Transverse colon (tissue), 4 donors: ENCODE measurements around the gene RETREG1. TPM values are rescaled to one million over a fixed set of nuclear protein-coding genes. Genes with fewer than 3 reads are reported as not detected.

Experiments used
- DNase-seq: peaks from one replicate; pipeline ENCODE4 v3.0.0-alpha.2; 2019
- H3K27ac ChIP-seq, 4 donors: fragments of 200-600 bp; sonication (generic); 2 replicates each; pipeline ENCODE4 v1.5.1; 2016 to 2018; ENCODE audit warnings: inconsistent platforms in 4 of 4
- H3K27me3 ChIP-seq: fragments of 200-600 bp; sonication (generic); 2 replicates; pipeline ENCODE4 v1.5.1; 2017; ENCODE audit warnings: inconsistent platforms
- H3K36me3 ChIP-seq, 4 donors: fragments of 200-600 bp; sonication (generic); 2 replicates each; pipeline ENCODE4 v1.5.1; 2017 to 2019; ENCODE audit warnings: inconsistent platforms in 4 of 4
- H3K4me1 ChIP-seq, 4 donors: fragments of 200-600 bp; sonication (generic); 2 replicates each; pipeline ENCODE4 v1.5.1; 2017 to 2020; ENCODE audit warnings: inconsistent platforms in 4 of 4
- H3K4me3 ChIP-seq, 4 donors: fragments of 200-600 bp; sonication (generic); 1 replicate in 1 of 4; 2 replicates in 3 of 4; pipeline versions ENCODE4 v1.5.1 to v1.6.1; 2017 to 2019; ENCODE audit warnings: inconsistent platforms in 4 of 4
- H3K9me3 ChIP-seq, 2 donors: fragments of 200-600 bp; sonication (generic); 2 replicates each; pipeline ENCODE4 v1.5.1; 2017 to 2019; ENCODE audit warnings: inconsistent platforms in 2 of 2
- EP300 ChIP-seq: sonication (generic); formaldehyde crosslinking; IDR thresholded peaks from one replicate; pipeline ENCODE4 v1.6.1; 2017; ENCODE audit warnings: antibody characterized with exemption, low read depth
- POLR2A ChIP-seq: fragments of 450-650 bp; IDR thresholded peaks from one replicate; pipeline ENCODE4 v1.6.1; 2016; ENCODE audit warnings: antibody characterized with exemption, mild to moderate bottlenecking, moderate library complexity
- POLR2AphosphoS5 ChIP-seq, 3 donors: sonication (generic); formaldehyde crosslinking; IDR thresholded peaks; one replicate each; pipeline ENCODE4 v1.6.1; 2016; ENCODE audit warnings: antibody characterized with exemption in 3 of 3
- WGBS, 2 donors: methylation state at CpG; one replicate each; pipeline ENCODE4 v1.1.5; 2018; ENCODE audit warnings: low coverage in 1 of 2; 5-methylcytosine and 5-hydroxymethylcytosine counted together
- in situ Hi-C, 4 donors: fragments of 200-750 bp; cut with MboI; loops; one replicate each; pipeline versions ENCODE4 v1.15.0 to v1.15.1; 2017; ENCODE audit warnings: low sequenced_read_pairs in 3 of 4, low pct_ligation_motif_present in 1 of 4, low pct_unique_long_range_greater_than_20kb in 1 of 4
- intact Hi-C: fragments of 100-400 bp; cut with DNase I; formaldehyde crosslinking; loops from one replicate; pipeline ENCODE4 v1.15.1; 2023; ENCODE audit warnings: low total_unique reads
- total RNA-seq, 4 donors: library from RNA; depleted of rRNA; stranded (reverse); fragments of >200 nt; gene quantifications; one replicate each; pipeline ENCODE4 v1.1.0, GENCODE V29; 2016
- TF ChIP-seq, protein P1 (sequence below), 5 experiments: fragments of 200-600 bp in 3 of 5; fragments of 450-650 bp in 2 of 5; sonication (generic) in 3 of 5; IDR thresholded peaks; 1 replicate in 2 of 5; 2 replicates in 3 of 5; pipeline ENCODE4 v1.5.1; 2016 to 2017; ENCODE audit warnings: antibody characterized with exemption in 5 of 5, inconsistent platforms in 3 of 5, mild to moderate bottlenecking in 2 of 5, moderate library complexity in 1 of 5

RETREG1 gene
- total RNA-seq, 4 donors from 2014 or later = 33.2 to 93.5 (median 66.2) TPM

DNA sequence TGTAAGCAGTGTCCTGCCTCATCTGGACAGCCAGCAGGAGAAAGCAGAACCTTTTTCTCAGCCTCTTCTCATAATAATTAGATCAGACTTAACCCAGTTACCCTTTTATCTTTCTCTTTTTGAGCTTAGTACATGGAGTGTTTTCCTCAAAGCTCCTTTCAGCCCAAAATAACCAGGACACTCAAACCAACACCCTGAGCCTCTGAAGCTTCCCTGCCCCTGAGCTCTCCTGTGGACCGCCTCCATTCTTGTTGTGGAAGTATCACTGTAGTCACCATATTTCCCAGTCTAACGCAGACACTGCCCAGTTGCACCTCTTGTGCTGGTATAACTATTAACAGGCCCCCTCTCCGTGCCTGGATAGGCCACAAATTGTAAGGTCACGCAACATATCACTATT, 97.4 kb downstream of the RETREG1 start:
- no peak for TF ChIP-seq EP300
- no peak for TF ChIP-seq POLR2A
- TF ChIP-seq POLR2AphosphoS5 (IDR thresholded peaks at IDR 0.05) = no peak
- TF ChIP-seq, protein P1, sequence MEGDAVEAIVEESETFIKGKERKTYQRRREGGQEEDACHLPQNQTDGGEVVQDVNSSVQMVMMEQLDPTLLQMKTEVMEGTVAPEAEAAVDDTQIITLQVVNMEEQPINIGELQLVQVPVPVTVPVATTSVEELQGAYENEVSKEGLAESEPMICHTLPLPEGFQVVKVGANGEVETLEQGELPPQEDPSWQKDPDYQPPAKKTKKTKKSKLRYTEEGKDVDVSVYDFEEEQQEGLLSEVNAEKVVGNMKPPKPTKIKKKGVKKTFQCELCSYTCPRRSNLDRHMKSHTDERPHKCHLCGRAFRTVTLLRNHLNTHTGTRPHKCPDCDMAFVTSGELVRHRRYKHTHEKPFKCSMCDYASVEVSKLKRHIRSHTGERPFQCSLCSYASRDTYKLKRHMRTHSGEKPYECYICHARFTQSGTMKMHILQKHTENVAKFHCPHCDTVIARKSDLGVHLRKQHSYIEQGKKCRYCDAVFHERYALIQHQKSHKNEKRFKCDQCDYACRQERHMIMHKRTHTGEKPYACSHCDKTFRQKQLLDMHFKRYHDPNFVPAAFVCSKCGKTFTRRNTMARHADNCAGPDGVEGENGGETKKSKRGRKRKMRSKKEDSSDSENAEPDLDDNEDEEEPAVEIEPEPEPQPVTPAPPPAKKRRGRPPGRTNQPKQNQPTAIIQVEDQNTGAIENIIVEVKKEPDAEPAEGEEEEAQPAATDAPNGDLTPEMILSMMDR (IDR thresholded peaks at IDR 0.05) = no peak
- Histone ChIP-seq H3K27me3 (no peaks in the 10 kb centered on the region), H3K27ac (peak overlapping the region; percentile 86 to 91 (median 90)), H3K4me3 (no peak overlapping the region), H3K4me1 (peaks cover 8 to 33% (median 20%) of the 10 kb centered on the region in 4 donors), H3K9me3 (no peaks in the 10 kb centered on the region), H3K36me3 (no peaks in the 10 kb centered on the region)
- WGBS, 2 donors = 79 to 100% methylated on average over 2 to 4 of the region's 4 CpGs
- no peak for DNase-seq
- in situ Hi-C loops (no loop called here), intact Hi-C loops (no loop called here)

DNA sequence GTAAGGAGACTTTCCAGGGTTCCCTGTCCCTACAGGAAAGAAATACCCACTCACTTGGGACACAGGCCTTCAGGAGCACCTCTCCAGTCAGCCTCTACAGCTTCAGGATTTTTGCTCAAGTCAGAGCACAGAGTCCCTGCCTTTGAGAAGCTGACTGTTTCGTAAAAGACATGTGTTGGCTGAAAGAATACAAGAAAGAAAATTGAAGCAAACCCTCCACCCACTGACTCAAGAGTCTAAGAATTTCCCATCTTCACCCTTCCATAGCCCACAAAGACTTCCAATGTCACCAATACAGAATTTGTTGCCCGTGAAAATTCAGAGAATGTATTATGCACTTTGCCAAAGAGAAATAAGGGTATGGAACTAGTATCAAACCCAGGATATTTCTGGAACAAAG, 98.2 kb downstream of the RETREG1 start:
- DNase-seq = no peak
- Histone ChIP-seq H3K9me3 (no peaks in the 10 kb centered on the region), H3K27ac (peak overlapping the region in 2 of 4 donors; percentile 11 to 16), H3K27me3 (no peaks in the 10 kb centered on the region), H3K36me3 (no peaks in the 10 kb centered on the region), H3K4me3 (no peak overlapping the region), H3K4me1 (peaks cover 8 to 32% (median 20%) of the 10 kb centered on the region in 4 donors)
- in situ Hi-C loops (no loop called here), intact Hi-C loops (no loop called here)
- TF ChIP-seq, protein P1 (IDR thresholded peaks at IDR 0.05) = no peak
- 86 to 100% methylated on average over 1 to 2 of the region's 2 CpGs for WGBS, 2 donors

DNA sequence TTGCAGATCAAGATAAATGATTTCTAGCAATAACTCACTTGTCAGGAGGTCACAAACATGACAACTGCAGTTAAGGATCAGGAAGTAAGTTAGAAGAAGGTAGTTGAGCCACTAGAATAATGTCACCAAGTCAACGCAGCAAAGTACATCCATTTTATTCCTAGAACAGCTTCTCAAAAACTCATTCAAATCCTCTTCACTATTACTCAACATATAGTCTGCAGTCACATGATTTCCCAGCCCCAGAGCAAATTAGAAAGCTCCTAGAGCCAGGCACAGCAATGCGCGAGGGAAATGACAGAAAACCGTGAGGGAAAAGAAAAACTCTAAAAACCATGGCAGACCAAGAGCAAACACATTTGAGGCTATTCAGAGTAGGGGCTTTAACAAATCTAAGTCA, 101.3 kb downstream of the RETREG1 start:
- in situ Hi-C loops = no loop called here
- 70 to 90% methylated on average over 4 of the region's 4 CpGs for WGBS, 2 donors

DNA sequence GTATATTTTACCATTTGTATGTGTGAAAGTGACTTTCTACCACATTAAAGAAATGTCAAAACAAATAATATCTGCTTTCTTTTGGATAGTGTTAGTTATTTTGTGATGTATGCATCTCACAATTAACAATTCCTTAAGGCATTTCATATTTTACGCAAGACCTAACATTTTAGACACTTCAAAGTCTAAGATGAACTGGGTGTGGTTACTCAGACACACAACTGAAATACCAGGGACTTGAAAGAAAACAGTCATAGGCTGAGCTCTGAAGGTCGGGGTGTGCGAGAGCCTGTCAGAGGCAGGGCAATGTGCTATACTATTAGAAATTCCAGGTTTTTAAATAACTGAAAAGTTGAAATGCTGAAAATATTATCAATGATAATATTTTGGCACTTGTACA, 106.7 kb downstream of the RETREG1 start:
- Histone ChIP-seq H3K4me3 (no peak overlapping the region), H3K36me3 (no peaks in the 10 kb centered on the region), H3K9me3 (no peaks in the 10 kb centered on the region), H3K4me1 (peaks cover 0 to 23% (median 4%) of the 10 kb centered on the region in 4 donors), H3K27me3 (no peaks in the 10 kb centered on the region), H3K27ac (peak overlapping the region in 1 of 4 donors; percentile 90)
- intact Hi-C loops (no loop called here), in situ Hi-C loops (no loop called here)
- WGBS, 2 donors = 85 to 87% methylated on average over 3 of the region's 3 CpGs
- TF ChIP-seq EP300 (no peak), POLR2AphosphoS5 (IDR thresholded peaks at IDR 0.05) (no peak), POLR2A (no peak)
- TF ChIP-seq, protein P1 (IDR thresholded peaks at IDR 0.05) = no peak
- DNase-seq = no peak

More for the DNA sequence above, 101.3 kb downstream of the RETREG1 start:
- intact Hi-C loops = no loop called here
- TF ChIP-seq, protein P1 (IDR thresholded peaks at IDR 0.05) = no peak
- TF ChIP-seq POLR2A (no peak), EP300 (no peak), POLR2AphosphoS5 (IDR thresholded peaks at IDR 0.05) (no peak)
- no peak for DNase-seq
- Histone ChIP-seq H3K4me1 (peaks cover 3 to 14% (median 8%) of the 10 kb centered on the region in 4 donors), H3K27ac (no peak overlapping the region), H3K4me3 (no peak overlapping the region), H3K9me3 (no peaks in the 10 kb centered on the region), H3K36me3 (no peaks in the 10 kb centered on the region), H3K27me3 (no peaks in the 10 kb centered on the region)
